ENCODE measurements around the gene DPF3.
A peak's percentile ranks its signal among the peaks of the same experiment; 100 is the strongest.

DNA sequence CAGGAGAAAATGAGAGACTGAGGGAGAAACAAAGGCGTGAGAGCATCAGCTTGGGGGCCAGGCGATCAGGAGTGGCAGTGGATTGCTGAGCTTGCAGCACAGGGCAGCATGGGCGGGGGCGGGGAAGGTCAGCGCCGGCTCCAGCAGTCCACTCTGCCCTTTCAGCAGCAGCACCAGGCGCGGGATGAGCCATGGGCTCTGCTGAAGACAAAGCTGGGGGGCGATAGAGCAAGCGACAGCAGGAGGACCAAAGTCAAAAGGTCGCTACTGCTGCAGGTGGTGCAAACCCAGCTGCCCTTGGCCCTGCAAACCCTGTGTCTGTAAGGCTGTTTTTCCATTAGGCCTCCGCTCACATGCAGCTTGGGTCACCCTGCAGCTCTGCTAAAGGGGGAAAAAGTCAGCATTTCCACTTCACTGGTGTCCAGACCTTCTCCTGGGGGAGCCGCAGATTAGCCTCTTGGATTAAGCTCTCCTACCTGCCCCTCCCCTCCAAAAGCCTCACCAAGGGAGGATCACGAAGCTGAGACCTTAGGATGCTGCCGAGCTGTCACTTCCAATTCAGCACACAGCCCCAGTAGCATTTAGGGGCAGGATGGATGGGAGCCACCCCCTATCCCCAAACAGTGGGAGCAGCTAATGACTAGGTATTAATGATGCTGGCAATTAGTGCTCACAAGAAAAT is 204.8 kb downstream of the DPF3 start:
- TF ChIP-seq ZNF292 (CRISPR knock-in tag; IDR thresholded peaks at IDR 0.05; ENCODE audit: borderline replicate concordance, low read depth) = peak; percentile 76; the same call in 1 of the 2 replicates
- TF ChIP-seq SRY (CRISPR knock-in tag; IDR thresholded peaks at IDR 0.05) = no peak
- TF ChIP-seq, protein P1, sequence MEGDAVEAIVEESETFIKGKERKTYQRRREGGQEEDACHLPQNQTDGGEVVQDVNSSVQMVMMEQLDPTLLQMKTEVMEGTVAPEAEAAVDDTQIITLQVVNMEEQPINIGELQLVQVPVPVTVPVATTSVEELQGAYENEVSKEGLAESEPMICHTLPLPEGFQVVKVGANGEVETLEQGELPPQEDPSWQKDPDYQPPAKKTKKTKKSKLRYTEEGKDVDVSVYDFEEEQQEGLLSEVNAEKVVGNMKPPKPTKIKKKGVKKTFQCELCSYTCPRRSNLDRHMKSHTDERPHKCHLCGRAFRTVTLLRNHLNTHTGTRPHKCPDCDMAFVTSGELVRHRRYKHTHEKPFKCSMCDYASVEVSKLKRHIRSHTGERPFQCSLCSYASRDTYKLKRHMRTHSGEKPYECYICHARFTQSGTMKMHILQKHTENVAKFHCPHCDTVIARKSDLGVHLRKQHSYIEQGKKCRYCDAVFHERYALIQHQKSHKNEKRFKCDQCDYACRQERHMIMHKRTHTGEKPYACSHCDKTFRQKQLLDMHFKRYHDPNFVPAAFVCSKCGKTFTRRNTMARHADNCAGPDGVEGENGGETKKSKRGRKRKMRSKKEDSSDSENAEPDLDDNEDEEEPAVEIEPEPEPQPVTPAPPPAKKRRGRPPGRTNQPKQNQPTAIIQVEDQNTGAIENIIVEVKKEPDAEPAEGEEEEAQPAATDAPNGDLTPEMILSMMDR (CRISPR knock-in tag; IDR thresholded peaks at IDR 0.05) = peak; percentile 41
- TF ChIP-seq MTA1 (CRISPR knock-in tag; IDR thresholded peaks at IDR 0.05; ENCODE audit: borderline replicate concordance) = no peak
- TF ChIP-seq ZNF607 (CRISPR knock-in tag; IDR thresholded peaks at IDR 0.05; ENCODE audit: borderline replicate concordance) = no peak
- TF ChIP-seq SMAD1 (CRISPR knock-in tag; IDR thresholded peaks at IDR 0.05; ENCODE audit: borderline replicate concordance, low read depth) = no peak
- TF ChIP-seq, protein P2, sequence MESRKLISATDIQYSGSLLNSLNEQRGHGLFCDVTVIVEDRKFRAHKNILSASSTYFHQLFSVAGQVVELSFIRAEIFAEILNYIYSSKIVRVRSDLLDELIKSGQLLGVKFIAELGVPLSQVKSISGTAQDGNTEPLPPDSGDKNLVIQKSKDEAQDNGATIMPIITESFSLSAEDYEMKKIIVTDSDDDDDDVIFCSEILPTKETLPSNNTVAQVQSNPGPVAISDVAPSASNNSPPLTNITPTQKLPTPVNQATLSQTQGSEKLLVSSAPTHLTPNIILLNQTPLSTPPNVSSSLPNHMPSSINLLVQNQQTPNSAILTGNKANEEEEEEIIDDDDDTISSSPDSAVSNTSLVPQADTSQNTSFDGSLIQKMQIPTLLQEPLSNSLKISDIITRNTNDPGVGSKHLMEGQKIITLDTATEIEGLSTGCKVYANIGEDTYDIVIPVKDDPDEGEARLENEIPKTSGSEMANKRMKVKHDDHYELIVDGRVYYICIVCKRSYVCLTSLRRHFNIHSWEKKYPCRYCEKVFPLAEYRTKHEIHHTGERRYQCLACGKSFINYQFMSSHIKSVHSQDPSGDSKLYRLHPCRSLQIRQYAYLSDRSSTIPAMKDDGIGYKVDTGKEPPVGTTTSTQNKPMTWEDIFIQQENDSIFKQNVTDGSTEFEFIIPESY (CRISPR knock-in tag; IDR thresholded peaks at IDR 0.05) = no peak
- TF ChIP-seq POLR2A (IDR thresholded peaks at IDR 0.05; ENCODE audit: insufficient read depth in 1 of 2, low read depth in 2 of 2, low read length in 2 of 2) = no peak
- TF ChIP-seq ARNT (IDR thresholded peaks at IDR 0.05) = no peak
- TF ChIP-seq, protein P3, sequence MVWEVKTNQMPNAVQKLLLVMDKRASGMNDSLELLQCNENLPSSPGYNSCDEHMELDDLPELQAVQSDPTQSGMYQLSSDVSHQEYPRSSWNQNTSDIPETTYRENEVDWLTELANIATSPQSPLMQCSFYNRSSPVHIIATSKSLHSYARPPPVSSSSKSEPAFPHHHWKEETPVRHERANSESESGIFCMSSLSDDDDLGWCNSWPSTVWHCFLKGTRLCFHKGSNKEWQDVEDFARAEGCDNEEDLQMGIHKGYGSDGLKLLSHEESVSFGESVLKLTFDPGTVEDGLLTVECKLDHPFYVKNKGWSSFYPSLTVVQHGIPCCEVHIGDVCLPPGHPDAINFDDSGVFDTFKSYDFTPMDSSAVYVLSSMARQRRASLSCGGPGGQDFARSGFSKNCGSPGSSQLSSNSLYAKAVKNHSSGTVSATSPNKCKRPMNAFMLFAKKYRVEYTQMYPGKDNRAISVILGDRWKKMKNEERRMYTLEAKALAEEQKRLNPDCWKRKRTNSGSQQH (CRISPR knock-in tag; IDR thresholded peaks at IDR 0.05; ENCODE audit: low read depth) = no peak
- TF ChIP-seq MYC (CRISPR knock-in tag; IDR thresholded peaks at IDR 0.05; ENCODE audit: borderline replicate concordance) = no peak
